GM12875 (cell line): ENCODE measurements around the gene RNASE9.
"Not testable (repeated sequence)": the region's sequence is repeated elsewhere in the genome, so short reads cannot be mapped to it uniquely, and the experiment has no call there.

Experiments
- H3K4me3 ChIP-seq: one replicate; pipeline ENCODE4 v1.5.1; 2011; ENCODE audit warnings: low read depth, low read length, control low read depth
- TF ChIP-seq, protein P1 (sequence below): IDR thresholded peaks from 2 replicates; pipeline ENCODE4 v1.5.1; 2011; ENCODE audit warnings: low read depth, mild to moderate bottlenecking, control low read depth, inconsistent platforms, low read length, moderate library complexity, borderline replicate concordance; ENCODE audit not compliant: insufficient read depth

Gene RNASE9

GRCh38 chr14:20591235-20591634, 30.4 kb upstream of the RNASE9 start, which contains the start of gene RNASE12:
Gene RNASE12 (minus strand): TSS chr14:20591376. CDS start chr14:20590723, 653 bp downstream.
- H3K4me3 ChIP-seq: no peak within 1 kb of the TSS
- TF ChIP-seq, protein P1, sequence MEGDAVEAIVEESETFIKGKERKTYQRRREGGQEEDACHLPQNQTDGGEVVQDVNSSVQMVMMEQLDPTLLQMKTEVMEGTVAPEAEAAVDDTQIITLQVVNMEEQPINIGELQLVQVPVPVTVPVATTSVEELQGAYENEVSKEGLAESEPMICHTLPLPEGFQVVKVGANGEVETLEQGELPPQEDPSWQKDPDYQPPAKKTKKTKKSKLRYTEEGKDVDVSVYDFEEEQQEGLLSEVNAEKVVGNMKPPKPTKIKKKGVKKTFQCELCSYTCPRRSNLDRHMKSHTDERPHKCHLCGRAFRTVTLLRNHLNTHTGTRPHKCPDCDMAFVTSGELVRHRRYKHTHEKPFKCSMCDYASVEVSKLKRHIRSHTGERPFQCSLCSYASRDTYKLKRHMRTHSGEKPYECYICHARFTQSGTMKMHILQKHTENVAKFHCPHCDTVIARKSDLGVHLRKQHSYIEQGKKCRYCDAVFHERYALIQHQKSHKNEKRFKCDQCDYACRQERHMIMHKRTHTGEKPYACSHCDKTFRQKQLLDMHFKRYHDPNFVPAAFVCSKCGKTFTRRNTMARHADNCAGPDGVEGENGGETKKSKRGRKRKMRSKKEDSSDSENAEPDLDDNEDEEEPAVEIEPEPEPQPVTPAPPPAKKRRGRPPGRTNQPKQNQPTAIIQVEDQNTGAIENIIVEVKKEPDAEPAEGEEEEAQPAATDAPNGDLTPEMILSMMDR: no peak

DNA sequence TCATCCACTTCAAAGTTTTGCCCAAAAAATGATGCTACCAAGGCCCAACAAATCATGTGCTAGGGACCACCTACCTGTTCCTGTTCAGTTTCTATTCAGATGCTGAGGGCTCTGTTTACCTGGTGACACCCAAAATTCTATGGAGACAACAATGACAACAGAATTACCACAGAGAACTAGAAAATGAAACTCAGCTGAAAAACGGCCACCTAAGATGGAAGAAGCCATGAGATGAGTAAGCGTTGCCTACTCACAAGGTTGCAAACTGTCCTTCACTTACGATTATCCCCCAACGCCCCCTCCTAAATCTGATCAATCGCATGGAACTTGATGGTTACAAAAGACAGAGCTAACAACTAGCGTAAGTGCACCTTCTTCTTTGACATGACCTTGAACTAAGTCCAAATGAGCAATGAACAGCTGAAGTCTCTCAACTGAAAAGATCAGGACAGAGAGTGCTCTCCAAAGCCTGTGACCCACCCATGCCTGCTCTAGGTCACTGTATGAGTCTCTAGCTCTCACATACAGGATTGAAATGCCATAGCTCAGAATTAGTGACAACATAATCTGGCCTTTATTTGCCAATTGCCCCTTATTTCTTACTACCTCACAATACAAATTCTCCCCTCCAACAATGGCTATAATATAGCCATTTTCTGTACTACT, 26.8 kb upstream of the RNASE9 start, which contains the start of gene RNASE11:
TSS of gene RNASE11 (minus strand) at position 513 of the 666 bp plus-strand sequence.
- TF ChIP-seq, protein P1: no peak
- H3K4me3 ChIP-seq: no peak within 1 kb of the TSS

GRCh38 chr14:20583908-20584307, 23.1 kb upstream of the RNASE9 start:
- TF ChIP-seq, protein P1: no peak
- no peak overlapping the region for H3K4me3 ChIP-seq

DNA sequence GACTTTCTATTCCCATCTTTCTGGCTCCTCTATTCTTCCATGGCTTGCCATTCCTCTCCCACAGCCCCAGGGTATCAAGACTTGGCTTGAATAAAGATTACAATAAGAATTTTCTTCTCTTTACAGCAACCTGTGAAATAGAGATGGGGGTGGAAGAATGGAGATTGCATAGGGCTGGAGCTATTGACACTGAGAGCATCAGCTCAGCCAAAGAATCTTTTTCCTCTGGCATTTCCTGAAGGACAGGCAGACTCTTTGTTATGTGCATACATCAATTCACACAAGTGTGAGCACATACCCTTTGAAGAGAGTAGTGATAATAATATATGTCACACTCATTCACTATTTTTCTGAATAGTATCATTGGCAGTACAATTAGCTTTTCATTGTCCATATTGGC, 22.3 kb upstream of the RNASE9 start:
- TF ChIP-seq, protein P1: no peak
- H3K4me3 ChIP-seq: no peak overlapping the region

DNA sequence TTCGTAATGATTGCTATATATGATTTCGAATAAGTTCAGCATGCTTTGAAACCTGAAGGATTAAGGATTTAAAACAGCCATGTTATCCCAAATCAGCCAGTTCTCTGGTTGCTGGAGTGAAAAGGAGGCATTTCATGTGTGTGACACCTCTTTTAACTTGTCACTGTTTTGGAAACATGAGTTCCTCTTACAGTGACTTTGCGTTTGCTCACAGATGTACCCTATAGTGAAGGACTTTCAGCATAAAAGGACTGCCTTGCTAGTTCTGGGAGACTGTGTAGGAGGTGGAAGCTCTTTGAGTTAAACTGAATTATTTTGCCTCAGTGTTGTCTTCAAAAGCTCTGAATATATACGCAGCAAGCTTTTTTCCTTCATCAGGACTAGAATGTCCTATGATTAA, 19.4 kb upstream of the RNASE9 start:
- no peak overlapping the region for H3K4me3 ChIP-seq
- TF ChIP-seq, protein P1: no peak

GRCh38 chr14:20578784-20579502, 18.1 kb upstream of the RNASE9 start:
- TF ChIP-seq, protein P1: no peak
- H3K4me3 ChIP-seq: no peak overlapping the region

- TF ChIP-seq, protein P1: no peak
- H3K4me3 ChIP-seq: no peak overlapping the region
Measured at GRCh38 chr14:20578325-20578724, 17.5 kb upstream of the RNASE9 start.

- H3K4me3 ChIP-seq: not testable (repeated sequence)
Measured at GRCh38 chr14:20572382-20572990, 11.6 kb upstream of the RNASE9 start.

DNA sequence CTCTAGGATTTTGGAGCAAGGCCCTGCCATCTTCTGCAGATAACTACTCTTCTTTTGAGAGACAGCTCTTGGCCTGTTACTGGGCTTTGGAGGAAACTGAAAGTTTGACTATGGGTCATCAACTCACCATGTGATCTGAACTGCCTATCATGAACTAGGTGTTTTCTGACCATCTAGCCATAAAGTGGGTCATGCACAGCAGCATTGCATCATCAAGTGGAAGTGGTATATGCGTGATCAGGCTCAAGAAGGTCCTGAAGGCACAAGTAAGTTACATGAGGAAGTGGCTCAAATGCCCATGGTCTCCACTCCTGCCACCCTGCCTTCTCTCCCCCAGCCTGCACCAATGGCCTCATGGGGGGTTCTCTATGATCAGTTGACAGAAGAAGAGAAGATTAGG, 9.9 kb upstream of the RNASE9 start:
- not testable (repeated sequence) for H3K4me3 ChIP-seq

GRCh38 chr14:20569865-20570264, 9.0 kb upstream of the RNASE9 start:
- H3K4me3 ChIP-seq: not testable (repeated sequence)
